ENCODE results near the gene TNFAIP1.
"Not testable (repeated sequence)": the region's sequence is repeated elsewhere in the genome, so short reads cannot be mapped to it uniquely, and the experiment has no call there.

The TNFAIP1 gene

DNA sequence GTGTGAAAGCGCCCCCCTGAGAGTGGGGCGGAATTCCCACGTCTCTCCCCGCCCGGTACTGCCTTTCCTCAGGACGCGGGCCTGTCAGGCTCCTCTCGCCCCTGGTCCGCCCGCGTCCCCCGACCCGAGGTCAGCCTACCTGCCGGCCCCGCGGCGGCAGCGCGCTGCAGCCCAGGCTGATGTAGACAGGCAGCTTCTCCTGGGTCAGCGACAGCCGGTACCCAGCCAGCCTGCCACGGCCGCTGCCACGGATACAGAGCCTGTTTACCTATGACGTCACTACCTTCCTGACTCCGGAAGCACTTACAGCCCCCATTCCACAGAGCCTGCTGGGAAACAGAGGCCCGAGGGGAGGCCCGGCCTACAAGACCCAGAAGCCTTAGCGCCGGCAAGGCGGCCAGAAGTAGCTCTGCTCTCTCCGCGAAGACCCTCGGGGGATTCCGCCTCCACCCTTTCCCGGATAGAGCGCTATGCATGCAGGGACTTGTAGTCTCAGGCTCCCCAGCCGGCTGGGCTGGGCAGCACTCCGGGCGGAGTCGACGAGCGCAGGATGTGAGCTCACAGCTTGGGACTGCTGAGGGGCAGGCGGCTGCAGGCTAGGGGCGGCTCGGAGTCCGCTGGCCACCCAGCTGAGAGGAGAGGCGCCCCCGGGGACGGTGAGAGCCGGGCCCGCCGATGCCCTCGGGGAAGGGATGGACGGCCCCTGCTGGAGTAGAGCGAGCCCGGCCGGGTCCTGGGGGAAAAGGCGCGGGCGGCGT lies at the start of gene TNFAIP1, which contains the start of gene IFT20:
TNFAIP1 (plus strand) TSS at position 561 of the 758 bp plus-strand sequence. CDS start 3,761 bp downstream, outside the sequence.
IFT20 (minus strand) TSS at position 272 of the 758 bp plus-strand sequence. CDS start 3,487 bp downstream, outside the sequence.
- peak; percentile 96 for DNase-seq (ENCODE audit: low spot score)

GRCh38 chr17:28285965-28286364 lies 49.6 kb upstream of the TNFAIP1 start:
- no peak for DNase-seq (ENCODE audit: low spot score)

- no peak for DNase-seq (ENCODE audit: low spot score)
Measured at GRCh38 chr17:28290703-28291102, 44.9 kb upstream of the TNFAIP1 start.

GRCh38 chr17:28291780-28292330 lies 43.7 kb upstream of the TNFAIP1 start:
- no peak for DNase-seq (ENCODE audit: low spot score)

GRCh38 chr17:28292878-28293277 lies 42.7 kb upstream of the TNFAIP1 start:
- DNase-seq (ENCODE audit: low spot score) = not testable (repeated sequence)

GRCh38 chr17:28293994-28294393 lies 41.6 kb upstream of the TNFAIP1 start:
- no peak for DNase-seq (ENCODE audit: low spot score)

GRCh38 chr17:28295677-28296578 lies 39.6 kb upstream of the TNFAIP1 start:
- no peak for DNase-seq (ENCODE audit: low spot score)

DNA sequence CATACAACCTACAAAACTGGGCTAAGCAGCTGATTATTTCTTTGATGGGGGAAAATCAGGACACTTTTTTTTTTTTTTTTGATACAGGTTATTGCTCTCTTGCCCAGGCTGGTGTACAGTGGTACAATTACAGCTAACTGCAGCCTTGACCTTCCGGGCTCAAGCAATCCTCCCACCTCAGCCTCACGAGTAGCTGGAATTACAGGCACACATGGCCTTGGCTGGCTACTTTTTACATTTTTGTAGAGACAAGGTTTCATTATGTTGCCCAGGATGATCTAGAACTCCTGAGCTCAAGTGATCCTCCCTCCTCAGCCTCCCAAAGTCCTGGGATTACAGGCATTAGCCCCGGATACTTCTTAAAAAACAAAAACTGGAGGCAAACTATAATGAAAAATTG lies 37.1 kb upstream of the TNFAIP1 start:
- no peak for DNase-seq (ENCODE audit: low spot score)

DNA sequence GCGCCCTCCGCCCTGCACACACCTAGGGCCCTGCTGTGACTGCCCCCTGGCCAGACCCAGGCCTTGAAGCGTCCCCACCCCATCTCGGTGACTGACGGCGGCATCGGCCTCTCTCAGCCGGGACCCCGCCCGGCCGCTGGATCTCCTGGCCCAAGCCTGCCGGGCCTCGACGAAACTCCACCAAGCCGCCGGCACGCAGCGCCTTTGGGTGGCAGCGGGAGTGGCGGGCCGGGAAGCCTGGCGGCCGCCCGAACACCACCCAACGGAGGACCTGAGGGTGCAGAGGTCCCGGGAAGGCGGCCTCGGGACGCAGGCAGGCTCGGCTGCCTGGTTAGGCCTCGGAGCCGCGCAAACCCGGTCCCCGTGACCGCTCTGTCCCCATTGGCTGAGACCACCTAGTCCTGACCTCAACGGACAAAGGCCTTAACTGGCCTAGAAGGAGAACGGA lies 28.6 kb upstream of the TNFAIP1 start:
- no peak for DNase-seq (ENCODE audit: low spot score)

DNA sequence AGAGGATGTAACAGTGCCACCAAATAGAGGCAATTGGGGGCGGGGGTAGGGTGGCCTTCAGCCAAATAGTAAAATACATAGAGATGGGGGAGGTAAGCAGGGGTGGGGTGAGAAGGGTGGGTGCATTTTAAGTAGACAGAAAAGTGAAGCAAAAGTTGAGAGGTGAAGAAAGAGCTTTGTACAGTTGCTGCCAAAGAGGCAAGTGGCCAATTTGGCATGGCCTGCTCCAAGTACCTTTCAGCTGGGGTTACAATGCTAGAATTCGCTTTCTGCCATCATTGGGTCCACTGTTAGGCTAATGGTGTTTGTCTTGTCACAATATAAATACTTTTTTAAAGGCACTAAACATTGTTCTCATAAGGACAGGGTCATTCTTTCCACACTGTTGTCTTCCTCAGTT lies 21.7 kb upstream of the TNFAIP1 start:
- DNase-seq (ENCODE audit: low spot score) = no peak

DNA sequence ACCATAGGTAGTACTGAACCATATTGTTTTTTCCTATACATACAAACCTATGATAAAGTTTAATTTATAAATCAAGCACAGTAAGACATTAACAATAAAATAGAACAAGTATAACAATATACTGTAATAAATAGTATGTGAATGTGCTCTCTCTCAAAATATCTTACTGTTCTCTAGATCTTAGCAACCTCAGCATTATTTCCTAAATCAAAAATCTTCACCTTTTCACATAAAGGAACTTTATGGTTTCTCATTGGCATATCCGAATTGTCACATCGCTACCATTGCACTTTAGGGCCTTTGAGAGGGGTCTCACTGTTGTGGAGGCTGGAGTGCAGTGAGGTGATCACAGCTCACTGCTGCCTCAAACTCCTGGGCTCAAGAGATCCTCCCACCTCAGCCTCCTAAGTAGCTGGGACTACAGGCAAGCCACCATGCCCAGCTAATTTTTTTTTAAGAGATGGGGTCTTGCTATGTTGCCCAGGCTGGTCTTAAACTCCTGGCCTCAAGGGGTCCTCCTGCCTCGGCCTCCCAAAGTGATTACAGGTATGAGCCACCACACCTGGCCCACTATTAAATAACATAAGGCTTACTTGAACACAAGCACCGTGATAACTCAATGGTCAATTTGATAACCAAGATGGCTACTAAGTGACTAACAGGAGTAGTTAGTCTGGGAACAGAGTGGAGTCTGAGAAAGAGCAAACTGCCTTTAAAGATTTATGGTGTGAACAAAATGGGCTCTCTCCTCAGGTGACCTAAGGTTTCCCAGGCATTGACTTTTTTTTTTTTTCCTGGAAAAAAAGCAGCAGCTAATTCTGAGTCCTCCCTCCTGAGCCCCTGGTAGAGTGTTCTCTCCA lies 19.5 kb upstream of the TNFAIP1 start:
- no peak for DNase-seq (ENCODE audit: low spot score)

DNA sequence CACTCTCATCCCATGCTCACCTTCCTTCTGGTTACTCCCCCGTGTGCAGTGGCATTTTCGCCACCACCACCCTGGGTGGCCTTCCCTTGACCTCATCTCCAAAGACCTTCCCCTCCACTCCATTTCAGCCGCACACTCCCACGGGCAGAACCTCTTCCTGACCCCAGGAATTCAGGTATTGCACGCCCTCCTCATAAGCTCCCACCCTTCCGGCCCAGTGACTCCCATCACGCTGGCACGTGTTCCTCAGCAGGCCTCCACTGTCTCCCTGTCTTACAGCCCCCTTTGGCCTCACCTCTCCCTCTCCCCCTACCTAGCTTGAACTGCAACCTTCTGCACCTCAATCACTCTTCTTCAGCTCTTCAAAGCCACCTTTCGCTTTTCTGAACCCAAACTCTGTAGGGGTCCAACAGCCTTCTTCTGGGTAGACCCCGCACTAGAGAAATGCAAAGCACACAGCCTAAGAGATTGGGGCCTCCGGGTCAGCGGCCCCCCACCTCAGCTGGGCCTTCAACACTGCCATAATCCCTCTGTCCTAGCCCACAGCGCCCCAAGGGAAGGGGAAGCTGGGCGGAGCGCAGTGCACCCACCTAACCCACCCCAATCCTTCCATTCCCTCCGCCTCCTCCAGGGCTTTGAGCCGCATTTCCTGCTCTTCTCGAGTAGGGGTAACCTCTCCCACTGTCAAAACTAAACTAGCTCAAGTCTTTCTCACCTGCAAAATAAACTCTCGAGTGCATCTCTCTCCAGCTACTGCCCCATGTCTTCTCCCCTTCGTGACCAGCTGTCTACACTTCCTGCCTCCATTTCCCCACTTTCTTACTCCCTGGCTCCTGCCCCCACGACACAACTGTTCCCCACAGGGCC lies 18.2 kb upstream of the TNFAIP1 start:
- no peak for DNase-seq (ENCODE audit: low spot score)

- DNase-seq (ENCODE audit: low spot score) = no peak
Measured at GRCh38 chr17:28317966-28318758, 17.4 kb upstream of the TNFAIP1 start.

DNA sequence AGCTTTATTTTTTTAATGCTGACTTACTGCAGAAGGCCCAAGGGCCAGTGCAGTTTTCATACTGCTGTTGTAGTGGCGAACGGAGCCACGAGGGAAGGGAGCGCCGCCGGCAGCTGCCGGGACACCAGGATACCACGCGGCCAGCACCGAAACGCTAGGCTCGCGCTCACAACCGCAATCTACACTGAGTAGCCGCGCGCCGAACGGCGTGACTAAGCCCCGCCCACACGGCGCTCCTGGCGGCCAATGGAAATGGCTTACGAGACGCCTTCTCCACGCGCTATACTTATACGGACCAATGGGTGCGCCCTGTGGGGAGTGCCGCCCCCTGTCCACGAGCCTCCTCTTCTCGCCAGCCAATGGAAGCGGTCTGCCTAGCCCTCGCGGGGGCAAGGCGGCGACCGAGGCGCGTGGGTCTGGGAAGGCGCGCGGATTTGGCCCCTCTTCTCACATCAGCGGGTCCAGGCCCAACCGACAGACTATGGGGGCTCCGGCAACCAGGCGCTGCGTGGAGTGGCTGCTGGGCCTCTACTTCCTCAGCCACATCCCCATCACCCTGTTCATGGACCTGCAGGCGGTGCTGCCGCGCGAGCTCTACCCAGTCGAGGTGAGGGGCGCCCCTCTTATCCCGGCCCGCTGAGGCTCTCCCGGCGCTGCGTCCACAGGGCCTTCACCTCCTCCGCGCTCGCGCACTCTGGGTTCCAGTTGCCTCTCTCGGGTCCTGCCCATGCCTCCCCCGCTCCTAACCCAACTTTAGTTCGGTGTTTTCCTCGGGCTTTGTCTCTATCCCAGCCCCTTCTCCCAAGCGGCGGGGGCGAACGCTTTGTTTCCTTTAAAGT lies 16.6 kb upstream of the TNFAIP1 start, which contains the start of gene TMEM97:
TMEM97 (plus strand) TSS at position 442 of the 839 bp plus-strand sequence; CDS start at position 482, 40 bp downstream.
- DNase-seq (ENCODE audit: low spot score) = peak; percentile 94

DNA sequence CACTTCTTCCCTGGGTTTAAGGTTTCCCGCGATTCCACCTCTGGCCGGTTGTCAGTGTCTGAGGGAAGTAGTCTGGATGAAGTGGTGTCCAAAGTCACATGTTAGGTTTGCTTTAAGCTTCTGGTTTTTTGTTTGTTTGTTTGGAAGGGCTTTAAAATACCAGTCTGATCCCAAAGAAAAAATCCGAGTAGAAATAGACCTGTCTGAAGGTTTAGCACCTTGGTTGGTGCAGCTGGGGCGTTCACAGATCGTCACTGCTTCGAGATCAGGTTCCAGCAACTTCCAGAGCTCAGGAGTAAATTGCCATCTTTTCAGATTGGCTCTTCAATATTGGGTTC lies 16.0 kb upstream of the TNFAIP1 start:
- no peak for DNase-seq (ENCODE audit: low spot score)

- DNase-seq (ENCODE audit: low spot score) = no peak
Measured at GRCh38 chr17:28320215-28321061, 15.1 kb upstream of the TNFAIP1 start.

DNA sequence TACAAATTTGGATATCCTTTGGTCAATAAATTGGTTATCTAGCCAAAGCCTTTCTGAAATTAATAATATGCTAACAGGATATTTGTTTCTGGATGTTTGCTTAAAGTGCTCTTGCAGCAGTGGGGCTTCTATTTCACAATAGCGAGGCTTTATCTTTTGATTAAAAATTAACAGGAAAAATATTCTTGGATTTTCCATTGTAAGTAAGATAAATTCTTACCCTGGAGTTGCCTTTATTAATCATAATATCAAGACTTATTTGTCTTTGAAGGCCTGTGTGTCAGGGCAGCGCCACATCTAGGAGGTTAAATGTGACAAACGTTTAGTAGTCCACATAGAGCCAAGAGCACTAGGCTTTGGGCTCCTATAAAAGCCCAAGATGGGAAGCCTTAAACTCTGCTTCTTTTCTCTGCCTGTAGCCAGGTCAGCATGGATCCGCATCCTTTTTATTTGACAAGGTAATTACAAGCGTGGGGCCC lies 11.3 kb upstream of the TNFAIP1 start:
- DNase-seq (ENCODE audit: low spot score) = no peak

GRCh38 chr17:28324781-28325180 lies 10.8 kb upstream of the TNFAIP1 start:
- DNase-seq (ENCODE audit: low spot score) = no peak

Measured in COLO829 (cell line).